ENCODE measurements around the gene CLDN24. TPM values are rescaled to one million over a fixed set of nuclear protein-coding genes. Genes with fewer than 3 reads are reported as not detected.

Gene CLDN24
- not detected for total RNA-seq

DNA sequence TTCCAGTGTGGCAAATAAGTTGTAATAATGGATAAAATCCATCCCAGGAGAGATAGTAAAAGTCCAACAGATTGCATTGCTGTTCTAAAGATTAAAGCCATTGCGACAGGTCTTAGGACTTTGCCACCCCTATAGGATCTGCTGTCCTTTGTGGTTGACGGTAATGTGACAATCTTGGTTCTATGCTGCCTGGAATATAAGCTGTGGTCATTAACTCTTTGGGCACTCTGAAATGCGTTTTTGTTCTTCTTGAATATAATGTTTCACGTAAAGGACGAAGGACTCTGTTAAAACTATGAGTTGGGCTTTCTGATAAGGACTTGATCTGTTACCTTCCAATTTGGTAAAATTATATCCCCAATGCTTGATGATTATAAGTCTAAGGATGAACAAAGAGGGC is at the start of gene CLDN24:
Gene CLDN24, minus strand, starts transcription at position 101 of the 400 bp plus-strand sequence. Its CDS starts 0 bp downstream, at position 101.
- no peak for DNase-seq
- H3K4me3 Mint-ChIP-seq = no peak within 1 kb of the TSS
- H3K27ac Mint-ChIP-seq = peak within 1 kb of the TSS; percentile 62
- no peak for ATAC-seq
- CTCF ChIA-PET = no interaction called here
- H3K36me3 Mint-ChIP-seq = no peaks in the 10 kb centered on the region
- H3K9me3 Mint-ChIP-seq (ENCODE audit: low read depth) = peaks cover 2% of the 10 kb centered on the region
- peaks cover 9% of the 10 kb centered on the region for H3K27me3 Mint-ChIP-seq
- H3K4me1 Mint-ChIP-seq = peaks cover 9% of the 10 kb centered on the region

DNA sequence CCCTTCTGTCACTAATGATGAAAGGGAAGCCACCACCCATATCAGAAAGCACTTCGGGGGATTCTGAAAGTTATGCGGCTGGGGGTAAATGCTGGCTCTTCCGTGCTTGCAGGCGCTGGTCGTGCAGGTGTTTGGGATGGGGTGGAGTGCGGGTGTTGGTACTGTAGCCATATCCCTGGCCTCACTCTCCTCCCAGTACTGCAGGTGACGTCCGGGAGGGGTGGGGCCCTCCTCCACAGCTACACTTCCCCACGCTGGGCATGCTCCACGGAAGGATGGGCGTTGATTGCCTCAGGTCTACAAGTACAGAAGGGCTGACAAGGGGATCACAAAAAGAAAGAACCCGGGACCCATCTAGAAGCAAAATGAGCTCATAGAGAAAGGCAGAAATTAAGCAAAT is 48.6 kb upstream of the CLDN24 start:
- no peak for DNase-seq
- CTCF ChIA-PET = no interaction called here
- Mint-ChIP-seq H3K9me3 (ENCODE audit: low read depth) (no peaks in the 10 kb centered on the region), H3K27ac (no peak overlapping the region), H3K4me3 (no peak overlapping the region), H3K4me1 (no peaks in the 10 kb centered on the region), H3K36me3 (no peaks in the 10 kb centered on the region), H3K27me3 (peaks cover 15% of the 10 kb centered on the region)
- no peak for ATAC-seq

DNA sequence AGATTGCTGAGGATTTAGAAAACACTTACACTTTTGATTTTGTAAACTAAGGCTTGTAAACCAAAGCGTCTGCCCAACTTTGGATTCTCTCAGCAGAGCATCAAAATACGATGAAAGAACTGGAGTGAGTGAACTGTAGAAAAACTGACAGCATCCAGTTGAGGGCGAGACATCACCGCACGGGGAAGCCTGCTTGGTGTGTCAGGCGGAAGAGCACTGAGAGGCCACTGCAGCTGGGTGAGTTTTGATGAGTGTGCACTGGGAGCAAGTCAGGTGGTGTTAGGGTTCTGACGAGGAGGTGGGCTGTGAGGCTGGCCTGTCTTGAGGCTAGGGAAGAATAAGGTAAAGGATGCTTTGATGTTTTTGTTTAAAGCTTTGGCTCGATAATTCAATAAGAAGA is 46.8 kb upstream of the CLDN24 start:
- H3K27ac Mint-ChIP-seq = no peak overlapping the region
- CTCF ChIA-PET = no interaction called here
- H3K9me3 Mint-ChIP-seq (ENCODE audit: low read depth) = no peaks in the 10 kb centered on the region
- DNase-seq (no peak), ATAC-seq (no peak)
- no peaks in the 10 kb centered on the region for H3K36me3 Mint-ChIP-seq
- no peak overlapping the region for H3K4me3 Mint-ChIP-seq
- peaks cover 10% of the 10 kb centered on the region for H3K27me3 Mint-ChIP-seq
- H3K4me1 Mint-ChIP-seq = no peaks in the 10 kb centered on the region

DNA sequence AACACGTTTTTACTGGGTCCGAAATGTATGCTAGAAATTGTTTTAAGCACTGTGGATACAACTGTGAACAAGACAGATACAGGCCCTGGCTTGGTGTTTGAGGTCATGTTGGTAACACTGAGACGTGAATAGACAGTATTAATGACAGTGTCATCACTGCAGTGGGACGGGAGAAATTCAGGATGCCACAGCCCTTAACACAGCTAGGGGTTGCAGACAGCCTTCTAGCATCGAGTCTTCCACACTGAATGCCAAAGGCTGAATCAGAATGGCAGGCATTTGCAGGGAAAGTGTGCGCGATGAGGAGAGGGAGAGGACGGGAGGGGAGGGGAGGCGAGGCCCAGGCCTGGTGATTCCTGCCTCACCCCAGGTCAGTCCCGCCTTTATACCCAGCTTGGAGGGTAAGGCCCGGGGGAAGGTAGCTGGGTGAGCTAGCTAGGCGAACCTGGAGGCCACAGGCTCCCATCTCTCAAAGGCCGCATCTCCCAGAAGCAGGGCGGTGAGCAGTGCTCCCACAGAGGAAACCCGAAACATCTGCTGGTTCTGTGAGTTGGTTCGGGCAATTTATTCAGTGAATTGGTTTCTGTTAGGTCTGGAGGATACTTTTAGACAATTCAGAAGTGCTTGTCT is 44.1 kb upstream of the CLDN24 start:
- H3K27ac Mint-ChIP-seq = no peak overlapping the region
- no peaks in the 10 kb centered on the region for H3K36me3 Mint-ChIP-seq
- DNase-seq (no peak), ATAC-seq (no peak)
- H3K9me3 Mint-ChIP-seq (ENCODE audit: low read depth) = no peaks in the 10 kb centered on the region
- CTCF ChIA-PET = no interaction called here
- H3K4me3 Mint-ChIP-seq = no peak overlapping the region
- H3K27me3 Mint-ChIP-seq = no peaks in the 10 kb centered on the region
- H3K4me1 Mint-ChIP-seq = no peaks in the 10 kb centered on the region

DNA sequence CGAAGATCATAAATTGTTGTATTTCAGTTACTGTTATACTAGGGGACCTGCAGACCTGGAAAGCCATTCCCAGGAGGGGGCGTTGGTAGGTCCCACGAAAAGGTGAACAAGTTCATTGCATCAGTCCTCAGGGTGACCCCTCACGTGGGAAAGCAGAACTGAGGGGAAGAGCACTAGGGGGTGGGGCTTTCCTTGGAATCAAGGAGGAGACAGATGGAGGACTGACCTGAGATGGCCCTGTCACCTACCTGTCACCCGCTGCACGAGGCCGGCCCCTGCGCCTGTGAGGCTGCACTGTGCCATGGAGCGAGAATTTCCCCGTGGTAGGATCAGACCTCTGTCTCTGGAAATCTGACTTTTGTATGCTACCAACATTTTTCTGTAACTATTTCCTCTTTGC is 41.8 kb upstream of the CLDN24 start:
- ATAC-seq (no peak), DNase-seq (no peak)
- H3K27ac Mint-ChIP-seq = no peak overlapping the region
- CTCF ChIA-PET = no interaction called here
- no peaks in the 10 kb centered on the region for H3K4me1 Mint-ChIP-seq
- no peaks in the 10 kb centered on the region for H3K27me3 Mint-ChIP-seq
- no peaks in the 10 kb centered on the region for H3K9me3 Mint-ChIP-seq (ENCODE audit: low read depth)
- H3K36me3 Mint-ChIP-seq = no peaks in the 10 kb centered on the region
- no peak overlapping the region for H3K4me3 Mint-ChIP-seq

DNA sequence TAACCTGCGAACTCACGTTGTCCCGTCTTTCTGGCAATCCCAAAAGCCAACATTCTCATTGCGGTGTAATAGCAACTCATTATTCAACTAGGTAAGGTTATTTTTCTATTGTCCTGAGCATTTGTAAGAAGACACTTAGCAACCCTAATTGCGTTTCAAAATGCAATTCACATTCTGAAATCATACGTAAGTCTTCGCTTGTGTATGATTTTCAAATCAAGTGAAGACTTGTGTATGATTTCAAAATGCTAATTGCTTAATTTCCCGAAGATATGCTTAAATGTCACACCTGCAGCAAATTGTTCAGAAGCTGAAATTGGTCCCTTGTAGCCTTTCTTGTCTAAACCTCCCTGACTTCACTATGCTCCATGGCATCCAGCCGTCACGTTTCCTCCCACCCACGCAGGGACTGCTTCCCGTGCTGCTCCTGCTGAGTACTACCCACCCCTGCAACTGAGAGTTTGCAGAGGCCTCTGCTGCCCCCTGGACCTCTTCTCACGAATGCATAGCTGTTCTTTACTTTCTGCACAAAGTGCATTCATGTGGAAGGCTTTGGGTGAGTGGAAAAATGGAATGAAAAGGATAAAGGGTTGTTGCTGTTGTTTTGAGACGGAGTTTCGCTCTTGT is 40.8 kb upstream of the CLDN24 start:
- Mint-ChIP-seq H3K4me1 (no peaks in the 10 kb centered on the region), H3K9me3 (ENCODE audit: low read depth) (no peaks in the 10 kb centered on the region), H3K4me3 (no peak overlapping the region), H3K27ac (no peak overlapping the region), H3K27me3 (no peaks in the 10 kb centered on the region), H3K36me3 (no peaks in the 10 kb centered on the region)
- DNase-seq (no peak), ATAC-seq (no peak)
- CTCF ChIA-PET = no interaction called here

DNA sequence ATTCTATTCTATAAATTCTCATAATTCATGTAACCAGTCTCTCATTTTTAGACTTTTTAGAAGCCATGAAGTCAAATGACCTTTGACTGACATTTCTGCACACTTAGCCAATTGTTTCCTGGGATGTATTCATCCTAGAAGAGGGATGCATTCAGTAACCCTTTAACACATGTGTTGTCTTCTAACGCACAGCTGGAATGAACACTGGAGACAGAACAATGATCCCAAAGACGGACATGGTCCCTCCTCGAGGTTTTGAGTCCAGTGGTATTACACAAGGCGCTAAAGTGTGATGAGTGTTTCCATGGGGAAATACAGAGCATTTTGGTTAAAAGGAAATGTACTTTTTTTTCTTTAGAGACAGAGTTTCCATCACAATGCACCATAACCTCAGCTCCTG is 39.8 kb upstream of the CLDN24 start:
- Mint-ChIP-seq H3K27me3 (no peaks in the 10 kb centered on the region), H3K36me3 (no peaks in the 10 kb centered on the region), H3K27ac (no peak overlapping the region), H3K4me1 (no peaks in the 10 kb centered on the region), H3K4me3 (no peak overlapping the region), H3K9me3 (ENCODE audit: low read depth) (no peaks in the 10 kb centered on the region)
- CTCF ChIA-PET = interaction anchor here (1.2 kb wide), 1 partner anchor 33 kb away, joined by 5 read pairs; no protein-coding TSS in a partner anchor
- DNase-seq (no peak), ATAC-seq (no peak)

DNA sequence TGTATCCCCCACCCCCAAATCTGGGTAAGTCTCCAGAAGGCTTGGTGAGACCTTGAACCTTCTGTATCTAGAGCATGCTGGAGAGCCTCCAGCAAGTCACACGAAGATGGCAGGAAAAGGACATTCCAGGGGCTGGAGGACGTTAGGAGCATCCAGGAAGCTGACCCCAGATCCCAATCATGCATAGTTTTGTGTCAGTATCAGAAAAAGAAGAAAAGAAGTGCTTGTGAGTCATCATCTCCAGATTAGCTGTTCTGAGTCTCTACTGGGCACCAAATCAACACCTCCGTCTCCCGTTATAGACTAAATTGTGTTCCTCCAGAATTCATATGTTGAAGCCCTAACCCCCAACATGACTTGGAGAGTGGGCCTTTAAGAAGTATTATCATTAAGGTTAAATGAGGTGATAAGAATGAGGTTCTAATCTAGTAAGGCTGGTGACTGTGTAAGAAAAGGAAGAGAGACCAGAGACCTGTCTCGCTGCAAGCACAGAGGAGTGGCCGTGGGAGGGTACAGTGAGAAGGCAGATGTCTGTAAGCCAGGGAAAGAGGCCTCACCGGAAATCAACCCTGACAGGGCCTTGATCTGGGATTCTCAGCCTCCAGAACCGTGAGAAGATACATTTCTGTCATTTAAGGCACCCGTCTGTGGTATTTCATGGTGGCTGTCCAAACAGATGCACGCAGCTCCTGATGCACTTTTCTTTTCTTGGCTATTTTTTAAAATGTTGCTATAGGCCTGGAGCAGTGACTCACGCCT is 38.1 kb upstream of the CLDN24 start:
- CTCF ChIA-PET = no interaction called here
- H3K27me3 Mint-ChIP-seq = no peaks in the 10 kb centered on the region
- no peak overlapping the region for H3K4me3 Mint-ChIP-seq
- DNase-seq (no peak), ATAC-seq (no peak)
- no peak overlapping the region for H3K27ac Mint-ChIP-seq
- H3K36me3 Mint-ChIP-seq = no peaks in the 10 kb centered on the region
- no peaks in the 10 kb centered on the region for H3K4me1 Mint-ChIP-seq
- H3K9me3 Mint-ChIP-seq (ENCODE audit: low read depth) = no peaks in the 10 kb centered on the region

DNA sequence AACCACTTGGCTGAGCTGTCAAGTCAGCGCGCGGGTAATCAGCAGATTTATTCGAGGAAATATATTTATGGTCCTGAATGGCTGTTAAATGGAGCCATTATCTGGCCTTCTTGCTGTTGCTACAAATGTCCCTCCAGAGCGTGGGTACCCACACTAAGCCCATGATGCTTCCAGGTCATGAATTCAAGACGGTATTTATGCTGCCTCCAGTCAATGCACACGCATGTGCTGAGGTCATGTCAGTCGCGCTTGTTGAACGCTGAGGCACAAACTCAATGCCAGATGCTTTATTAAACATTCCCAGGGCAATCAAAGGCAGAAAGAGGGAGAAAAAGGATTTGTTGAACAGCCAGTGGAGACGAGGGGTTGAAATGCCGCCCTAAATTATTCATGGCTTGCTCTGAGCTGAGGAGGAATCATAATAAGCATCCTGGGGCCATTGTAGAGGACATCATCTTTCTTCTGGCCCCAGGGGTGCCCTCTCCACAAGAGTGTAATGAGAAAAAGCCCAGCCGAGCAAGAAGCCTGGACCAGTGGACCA is 36.1 kb upstream of the CLDN24 start:
- no peak for ATAC-seq

DNA sequence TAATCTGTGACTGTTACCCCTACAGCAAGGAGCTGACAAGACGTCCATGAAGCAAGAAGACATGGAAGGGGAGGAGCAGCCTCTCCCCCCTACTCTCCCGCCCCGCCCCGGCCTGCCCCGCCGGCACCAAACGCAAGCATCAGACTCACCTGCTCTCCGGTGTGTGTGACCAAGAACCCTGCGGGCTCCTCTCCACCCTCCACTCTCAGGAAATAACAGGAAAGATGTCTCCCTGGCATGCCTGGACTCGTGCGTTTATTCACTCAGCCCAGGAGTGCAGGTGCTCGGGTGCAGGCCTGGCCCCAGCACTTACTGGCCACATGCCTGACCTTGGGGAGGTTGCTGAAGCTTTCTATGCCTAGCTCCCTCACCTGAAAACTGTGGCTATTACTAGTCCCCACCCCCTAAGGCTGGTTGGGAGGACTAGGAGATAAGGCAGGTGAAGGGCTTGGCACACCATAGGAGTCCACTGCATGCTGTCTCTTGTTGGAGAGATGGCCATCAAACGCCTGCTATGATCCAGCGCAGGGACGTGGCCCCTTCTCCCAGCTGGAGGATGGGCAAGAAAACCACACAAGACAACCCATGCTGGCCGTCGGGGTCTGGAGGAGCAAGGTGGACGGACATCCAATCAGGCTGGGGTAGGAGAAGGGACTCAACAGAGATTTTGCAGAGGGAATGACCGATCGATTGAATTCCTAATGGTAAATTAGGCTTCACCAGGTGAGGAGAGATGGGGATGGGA is 34.9 kb upstream of the CLDN24 start:
- Mint-ChIP-seq H3K9me3 (ENCODE audit: low read depth) (no peaks in the 10 kb centered on the region), H3K27me3 (peaks cover 4% of the 10 kb centered on the region), H3K4me3 (no peak overlapping the region), H3K4me1 (no peaks in the 10 kb centered on the region), H3K27ac (no peak overlapping the region), H3K36me3 (no peaks in the 10 kb centered on the region)
- no peak for ATAC-seq
- CTCF ChIA-PET = no interaction called here
- DNase-seq = no peak

More for the DNA sequence above, 36.1 kb upstream of the CLDN24 start:
- H3K9me3 Mint-ChIP-seq (ENCODE audit: low read depth) = no peaks in the 10 kb centered on the region
- no peaks in the 10 kb centered on the region for H3K36me3 Mint-ChIP-seq
- no peak overlapping the region for H3K4me3 Mint-ChIP-seq
- no peaks in the 10 kb centered on the region for H3K27me3 Mint-ChIP-seq
- CTCF ChIA-PET = no interaction called here
- H3K4me1 Mint-ChIP-seq = no peaks in the 10 kb centered on the region
- DNase-seq = no peak
- no peak overlapping the region for H3K27ac Mint-ChIP-seq

DNA sequence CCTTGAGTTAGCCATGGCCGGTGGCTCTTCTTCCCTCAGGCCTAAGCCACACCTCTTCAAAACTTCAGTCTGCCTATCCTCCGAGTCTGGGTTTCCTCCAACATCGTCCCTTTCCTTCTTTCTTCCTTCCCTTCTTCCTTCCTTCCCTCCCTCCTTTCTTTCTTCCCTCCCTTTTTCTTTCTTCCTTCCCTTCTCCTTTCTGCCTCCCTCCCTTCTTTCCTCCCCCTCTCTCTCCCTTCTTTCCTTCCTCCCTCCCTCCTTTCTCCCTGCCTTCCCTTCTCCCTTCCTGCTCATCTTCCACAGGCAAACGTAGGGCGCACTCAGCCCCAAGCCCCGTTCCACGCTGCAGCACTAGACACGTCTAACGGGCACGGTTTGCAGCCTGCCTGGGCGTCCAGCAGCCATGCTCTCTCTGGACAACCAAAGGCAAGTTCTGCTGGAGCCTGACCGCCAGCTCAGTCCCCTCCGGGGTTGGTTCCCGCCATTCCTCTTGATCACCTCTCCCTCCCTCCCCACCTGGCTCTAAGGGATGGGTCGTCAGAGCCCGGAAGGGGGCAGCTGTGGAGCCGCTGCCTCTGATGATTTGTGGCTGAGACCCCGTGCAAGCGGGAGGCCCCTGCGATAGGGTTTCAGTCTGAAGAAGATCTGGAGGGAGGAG is 34.1 kb upstream of the CLDN24 start:
- H3K36me3 Mint-ChIP-seq = no peaks in the 10 kb centered on the region
- H3K27ac Mint-ChIP-seq = no peak overlapping the region
- ATAC-seq (no peak), DNase-seq (no peak)
- H3K4me3 Mint-ChIP-seq = no peak overlapping the region
- H3K27me3 Mint-ChIP-seq = peaks cover 7% of the 10 kb centered on the region
- no peaks in the 10 kb centered on the region for H3K9me3 Mint-ChIP-seq (ENCODE audit: low read depth)
- no peaks in the 10 kb centered on the region for H3K4me1 Mint-ChIP-seq
- CTCF ChIA-PET = no interaction called here

DNA sequence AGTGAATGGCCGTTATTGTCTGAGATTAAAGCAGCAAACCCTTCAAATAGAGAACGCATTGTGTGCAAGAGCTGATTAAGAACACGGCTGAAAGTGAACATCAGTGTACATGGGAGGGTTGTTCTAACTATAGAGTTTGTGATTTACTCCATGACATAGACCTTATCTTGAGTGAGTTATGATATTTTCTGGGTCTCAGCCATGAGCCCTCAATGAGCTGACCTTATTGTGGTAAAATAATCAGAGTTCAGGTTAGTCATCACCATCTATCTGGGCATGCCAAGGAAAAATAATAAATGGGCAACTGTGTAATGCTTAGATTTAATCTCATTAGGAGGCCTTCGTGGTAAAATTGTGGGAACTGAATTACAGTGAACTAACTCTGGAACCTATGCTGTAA is 33.2 kb upstream of the CLDN24 start:
- ATAC-seq = no peak
- Mint-ChIP-seq H3K27me3 (peaks cover 11% of the 10 kb centered on the region), H3K4me1 (peaks cover 1% of the 10 kb centered on the region), H3K4me3 (no peak overlapping the region), H3K36me3 (no peaks in the 10 kb centered on the region), H3K27ac (no peak overlapping the region), H3K9me3 (ENCODE audit: low read depth) (no peaks in the 10 kb centered on the region)
- CTCF ChIA-PET = interaction anchor here (0.5 kb wide), 1 partner anchor 50 kb away, joined by 3 read pairs; no protein-coding TSS in a partner anchor
- DNase-seq = no peak

DNA sequence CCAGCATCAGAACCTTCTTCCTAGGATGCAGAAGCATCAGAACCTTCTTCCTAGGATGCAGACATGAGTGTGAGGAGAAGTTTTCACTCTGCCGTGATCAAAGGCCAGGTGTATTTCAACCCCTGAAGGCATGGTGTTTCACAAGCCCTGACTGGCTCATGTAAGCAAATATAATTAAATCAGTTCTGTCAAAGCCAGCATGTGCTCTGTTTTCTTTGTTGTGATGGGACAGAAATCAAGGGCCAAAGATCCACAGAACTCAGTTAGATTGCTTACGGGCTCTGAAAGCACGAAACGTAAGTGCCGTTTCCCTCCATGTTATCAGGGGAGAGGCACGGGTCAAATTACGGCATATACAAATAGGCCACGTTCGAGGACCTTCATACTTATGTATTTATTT is 32.0 kb upstream of the CLDN24 start:
- Mint-ChIP-seq H3K9me3 (ENCODE audit: low read depth) (no peaks in the 10 kb centered on the region), H3K4me3 (no peak overlapping the region), H3K36me3 (no peaks in the 10 kb centered on the region), H3K27ac (no peak overlapping the region), H3K4me1 (peaks cover 8% of the 10 kb centered on the region), H3K27me3 (peaks cover 12% of the 10 kb centered on the region)
- DNase-seq = no peak
- ATAC-seq = no peak
- CTCF ChIA-PET = no interaction called here

Data from activated CD8-positive, alpha-beta memory T cell treated with anti-CD3 and anti-CD28 coated beads, Interleukin-2, amount 10 ng/mL, durations not matched to agents 7 days and 5 days (primary cell).